ENCODE data around the gene KLHL17. TPM values are rescaled to one million over a fixed set of nuclear protein-coding genes. Genes with fewer than 3 reads are reported as not detected.

KLHL17 gene
- total and polyA plus RNA-seq, 9 of the 15 experiments (the other 6 are each of a cell fraction or from before 2014, with no cell fraction given) = 0.14 to 84.8 (median 13.0) TPM

DNA sequence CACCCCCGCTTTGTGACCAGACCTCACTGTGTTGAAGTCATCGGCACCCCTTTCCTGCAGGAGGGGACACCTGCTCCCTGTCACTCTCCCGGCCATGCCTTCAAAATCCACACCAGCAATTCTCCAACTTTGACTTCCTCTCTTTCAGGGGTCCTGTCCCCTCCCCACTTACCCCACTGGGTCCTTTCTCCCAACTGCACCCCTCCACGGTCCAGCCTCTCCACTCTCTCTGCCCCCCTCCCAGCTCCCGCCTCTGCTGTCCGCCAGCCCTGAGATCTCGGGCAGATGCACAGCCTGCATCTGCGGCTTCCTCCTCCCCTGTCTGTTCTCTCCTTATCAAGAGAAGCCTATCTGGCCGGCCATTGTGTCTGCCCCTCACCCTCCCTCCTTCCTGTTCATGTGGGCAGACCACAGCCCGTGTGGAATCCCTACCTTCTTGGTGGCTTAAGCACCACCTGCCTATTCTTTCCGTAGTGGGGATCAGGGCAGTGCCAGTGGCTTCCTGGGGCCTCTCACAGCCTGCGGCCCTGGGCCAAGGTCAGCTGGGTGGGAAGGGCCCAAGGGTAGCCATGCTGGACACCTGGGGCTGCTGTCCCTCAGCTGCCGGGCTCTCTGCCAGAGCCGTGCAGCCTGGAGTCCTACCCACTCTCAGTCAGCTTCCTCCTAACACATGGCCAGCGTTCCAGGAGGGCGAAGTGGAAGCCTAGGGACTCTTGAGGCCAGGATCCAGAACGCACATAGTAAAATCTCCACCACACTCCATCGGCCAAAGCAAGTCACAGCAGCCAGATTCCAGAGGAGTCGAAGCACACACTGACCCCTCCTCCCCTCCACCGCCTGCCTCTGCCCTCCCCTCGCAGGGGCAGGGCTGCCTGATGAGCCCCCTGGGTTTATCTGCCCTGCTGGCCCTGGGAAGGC lies 44.7 kb downstream of the KLHL17 start (continued):
- TF ChIP-seq, protein P1, sequence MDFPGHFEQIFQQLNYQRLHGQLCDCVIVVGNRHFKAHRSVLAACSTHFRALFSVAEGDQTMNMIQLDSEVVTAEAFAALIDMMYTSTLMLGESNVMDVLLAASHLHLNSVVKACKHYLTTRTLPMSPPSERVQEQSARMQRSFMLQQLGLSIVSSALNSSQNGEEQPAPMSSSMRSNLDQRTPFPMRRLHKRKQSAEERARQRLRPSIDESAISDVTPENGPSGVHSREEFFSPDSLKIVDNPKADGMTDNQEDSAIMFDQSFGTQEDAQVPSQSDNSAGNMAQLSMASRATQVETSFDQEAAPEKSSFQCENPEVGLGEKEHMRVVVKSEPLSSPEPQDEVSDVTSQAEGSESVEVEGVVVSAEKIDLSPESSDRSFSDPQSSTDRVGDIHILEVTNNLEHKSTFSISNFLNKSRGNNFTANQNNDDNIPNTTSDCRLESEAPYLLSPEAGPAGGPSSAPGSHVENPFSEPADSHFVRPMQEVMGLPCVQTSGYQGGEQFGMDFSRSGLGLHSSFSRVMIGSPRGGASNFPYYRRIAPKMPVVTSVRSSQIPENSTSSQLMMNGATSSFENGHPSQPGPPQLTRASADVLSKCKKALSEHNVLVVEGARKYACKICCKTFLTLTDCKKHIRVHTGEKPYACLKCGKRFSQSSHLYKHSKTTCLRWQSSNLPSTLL (IDR thresholded peaks at IDR 0.05) = no peak
- TF ChIP-seq RBM14 (IDR thresholded peaks at IDR 0.05; ENCODE audit: borderline replicate concordance, insufficient read depth, low read depth, low read length) (no peak), ZNF347 (CRISPR knock-in tag; IDR thresholded peaks at IDR 0.05; ENCODE audit: low read depth) (no peak), ZNF134 (CRISPR knock-in tag; conservative IDR thresholded peaks at IDR 0.05) (no peak), TSC22D4 (tag; IDR thresholded peaks at IDR 0.05) (no peak), CEBPG (CRISPR knock-in tag; IDR thresholded peaks at IDR 0.05) (no peak), CEBPG (tag; conservative IDR thresholded peaks at IDR 0.05 in 1 of 2, IDR thresholded peaks at IDR 0.05 in 1 of 2) (no peak), BCL6 (CRISPR knock-in tag; IDR thresholded peaks at IDR 0.05) (no peak), MEF2A (IDR thresholded peaks at IDR 0.05; ENCODE audit: control insufficient read depth, low read depth, low read length) (no peak), U2AF1 (optimal IDR thresholded peaks at IDR 0.05; ENCODE audit: low read depth, low read length) (no peak), NUFIP1 (IDR thresholded peaks at IDR 0.05; ENCODE audit: partially characterized antibody) (no peak), ZNF584 (CRISPR knock-in tag; IDR thresholded peaks at IDR 0.05; ENCODE audit: low read depth) (no peak), U2AF2 (optimal IDR thresholded peaks at IDR 0.05; ENCODE audit: low read depth, low read length) (no peak), ZNF785 (CRISPR knock-in tag; IDR thresholded peaks at IDR 0.05) (no peak)
- TF ChIP-seq, protein P2, sequence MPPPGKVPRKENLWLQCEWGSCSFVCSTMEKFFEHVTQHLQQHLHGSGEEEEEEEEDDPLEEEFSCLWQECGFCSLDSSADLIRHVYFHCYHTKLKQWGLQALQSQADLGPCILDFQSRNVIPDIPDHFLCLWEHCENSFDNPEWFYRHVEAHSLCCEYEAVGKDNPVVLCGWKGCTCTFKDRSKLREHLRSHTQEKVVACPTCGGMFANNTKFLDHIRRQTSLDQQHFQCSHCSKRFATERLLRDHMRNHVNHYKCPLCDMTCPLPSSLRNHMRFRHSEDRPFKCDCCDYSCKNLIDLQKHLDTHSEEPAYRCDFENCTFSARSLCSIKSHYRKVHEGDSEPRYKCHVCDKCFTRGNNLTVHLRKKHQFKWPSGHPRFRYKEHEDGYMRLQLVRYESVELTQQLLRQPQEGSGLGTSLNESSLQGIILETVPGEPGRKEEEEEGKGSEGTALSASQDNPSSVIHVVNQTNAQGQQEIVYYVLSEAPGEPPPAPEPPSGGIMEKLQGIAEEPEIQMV (tag; conservative IDR thresholded peaks at IDR 0.05; ENCODE audit: low read depth) = peak; percentile 56; the same call in 1 of the 2 replicates
- TF ChIP-seq, protein P3, sequence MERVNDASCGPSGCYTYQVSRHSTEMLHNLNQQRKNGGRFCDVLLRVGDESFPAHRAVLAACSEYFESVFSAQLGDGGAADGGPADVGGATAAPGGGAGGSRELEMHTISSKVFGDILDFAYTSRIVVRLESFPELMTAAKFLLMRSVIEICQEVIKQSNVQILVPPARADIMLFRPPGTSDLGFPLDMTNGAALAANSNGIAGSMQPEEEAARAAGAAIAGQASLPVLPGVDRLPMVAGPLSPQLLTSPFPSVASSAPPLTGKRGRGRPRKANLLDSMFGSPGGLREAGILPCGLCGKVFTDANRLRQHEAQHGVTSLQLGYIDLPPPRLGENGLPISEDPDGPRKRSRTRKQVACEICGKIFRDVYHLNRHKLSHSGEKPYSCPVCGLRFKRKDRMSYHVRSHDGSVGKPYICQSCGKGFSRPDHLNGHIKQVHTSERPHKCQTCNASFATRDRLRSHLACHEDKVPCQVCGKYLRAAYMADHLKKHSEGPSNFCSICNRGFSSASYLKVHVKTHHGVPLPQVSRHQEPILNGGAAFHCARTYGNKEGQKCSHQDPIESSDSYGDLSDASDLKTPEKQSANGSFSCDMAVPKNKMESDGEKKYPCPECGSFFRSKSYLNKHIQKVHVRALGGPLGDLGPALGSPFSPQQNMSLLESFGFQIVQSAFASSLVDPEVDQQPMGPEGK (CRISPR knock-in tag; IDR thresholded peaks at IDR 0.05; ENCODE audit: borderline replicate concordance) = no peak
- TF ChIP-seq, protein P4, sequence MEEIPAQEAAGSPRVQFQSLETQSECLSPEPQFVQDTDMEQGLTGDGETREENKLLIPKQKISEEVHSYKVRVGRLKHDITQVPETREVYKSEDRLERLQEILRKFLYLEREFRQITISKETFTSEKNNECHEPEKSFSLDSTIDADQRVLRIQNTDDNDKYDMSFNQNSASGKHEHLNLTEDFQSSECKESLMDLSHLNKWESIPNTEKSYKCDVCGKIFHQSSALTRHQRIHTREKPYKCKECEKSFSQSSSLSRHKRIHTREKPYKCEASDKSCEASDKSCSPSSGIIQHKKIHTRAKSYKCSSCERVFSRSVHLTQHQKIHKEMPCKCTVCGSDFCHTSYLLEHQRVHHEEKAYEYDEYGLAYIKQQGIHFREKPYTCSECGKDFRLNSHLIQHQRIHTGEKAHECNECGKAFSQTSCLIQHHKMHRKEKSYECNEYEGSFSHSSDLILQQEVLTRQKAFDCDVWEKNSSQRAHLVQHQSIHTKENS (CRISPR knock-in tag; IDR thresholded peaks at IDR 0.05) = no peak
